A549 (cell line): Measurements from ENCODE around the gene NEU3. TPM values are rescaled to one million over a fixed set of nuclear protein-coding genes. Genes with fewer than 3 reads are reported as not detected.

Experiments used
- ATAC-seq, 2 experiments: fragments of 200-7000 bp in 1 of 2; fragments of >200 bp in 1 of 2; cut with Nextera tagmentation in 1 of 2; cut with Tn5 transposase in 1 of 2; 3 replicates each; pipeline versions ENCODE4 v1.8.0 to v1.9.1; 2018 to 2020; ENCODE audit warnings: mild to moderate bottlenecking in 1 of 2, moderate library complexity in 1 of 2
- CTCF ChIA-PET: fragments of 300-600 bp; sonication (Branson Sonifier 250); formaldehyde crosslinking; extraction: SDS; loops from one replicate; lab custom pipeline; 2021; ENCODE audit warnings: antibody characterized with exemption, inconsistent platforms; lab: Yijun Ruan, JAX
- POLR2A ChIA-PET: fragments of 350-600 bp; formaldehyde crosslinking; extraction: SDS; loops from one replicate; lab custom pipeline; 2021; ENCODE audit warnings: antibody characterized with exemption, inconsistent platforms; lab: Yijun Ruan, JAX
- DNase-seq, 2 experiments: peaks; one replicate each; pipeline versions ENCODE4 v3.0.0 to v3.0.0-alpha.2; 2011 to 2016; ENCODE audit warnings: low read depth in 1 of 2, low spot score in 1 of 2
- FAIRE-seq: peaks from 2 replicates; lab custom pipeline; 2011; peaks lifted over from hg19 to GRCh38; lab: Jason Lieb, UNC
- H3K27ac ChIP-seq, 2 experiments: fragments of >200 bp; sonication (Bioruptor Twin); formaldehyde crosslinking; 3 replicates each; pipeline ENCODE4 v1.5.1; 2016 to 2017
- H3K4me1 ChIP-seq: fragments of >200 bp; sonication (Bioruptor Twin); formaldehyde crosslinking; 3 replicates; pipeline ENCODE4 v1.6.1; 2016
- H3K4me2 ChIP-seq: fragments of >200 bp; sonication (Bioruptor Twin); formaldehyde crosslinking; 3 replicates; pipeline ENCODE4 v1.6.1; 2016
- H3K4me3 ChIP-seq: fragments of >200 bp; sonication (Bioruptor Twin); formaldehyde crosslinking; 3 replicates; pipeline ENCODE4 v1.5.1; 2016
- H3K9me3 ChIP-seq: fragments of >200 bp; sonication (Bioruptor Twin); formaldehyde crosslinking; 3 replicates; pipeline ENCODE4 v1.6.1; 2016
- BHLHE40 ChIP-seq: IDR thresholded peaks from 2 replicates; pipeline ENCODE4 v1.6.1; 2012; ENCODE audit warnings: low read depth, low read length, inconsistent platforms
- CBX2 ChIP-seq: fragments of 200-600 bp; sonication (generic); IDR thresholded peaks from 2 replicates; pipeline ENCODE4 v1.6.1; 2016; ENCODE audit warnings: low read depth, mild to moderate bottlenecking, borderline replicate concordance
- CEBPB ChIP-seq, 2 experiments: fragments of >200 bp in 1 of 2; sonication (Bioruptor Twin) in 1 of 2; formaldehyde crosslinking in 1 of 2; IDR thresholded peaks; 2 replicates each; pipeline ENCODE4 v1.6.1; 2012 to 2016
- CHD4 ChIP-seq: fragments of 200-600 bp; sonication (generic); IDR thresholded peaks from 2 replicates; pipeline ENCODE4 v1.6.1; 2016; ENCODE audit warnings: antibody characterized with exemption, mild to moderate bottlenecking, borderline replicate concordance
- EHF ChIP-seq: fragments of 250-450 bp; sonication (Bioruptor Pico); IDR thresholded peaks from 2 replicates; pipeline ENCODE4 v1.5.0; 2020; ENCODE audit warnings: mild to moderate bottlenecking
- EHMT2 ChIP-seq: fragments of 200-600 bp; sonication (generic); IDR thresholded peaks from 2 replicates; pipeline ENCODE4 v1.6.1; 2016; ENCODE audit warnings: antibody characterized with exemption, low read depth, mild to moderate bottlenecking, moderate library complexity
- ESRRA ChIP-seq: fragments of 150-350 bp; IDR thresholded peaks from 2 replicates; pipeline ENCODE4 v1.6.1; 2014; ENCODE audit warnings: mild to moderate bottlenecking, low read length, borderline replicate concordance
- FOSB ChIP-seq: fragments of 250-450 bp; sonication (Bioruptor Pico); IDR thresholded peaks from 2 replicates; pipeline ENCODE4 v1.5.0; 2020; ENCODE audit warnings: mild to moderate bottlenecking, moderate library complexity
- FOSL2 ChIP-seq, 2 experiments: fragments of 450-650 bp in 1 of 2; fragments of >200 bp in 1 of 2; sonication (Bioruptor Twin) in 1 of 2; formaldehyde crosslinking; IDR thresholded peaks; 2 replicates each; pipeline versions ENCODE4 v1.5.0 to v1.6.1; 2016 to 2020; ENCODE audit warnings: mild to moderate bottlenecking in 1 of 2, moderate library complexity in 1 of 2
- FOXS1 ChIP-seq: fragments of 250-450 bp; sonication (Bioruptor Pico); IDR thresholded peaks from 2 replicates; pipeline ENCODE4 v1.5.0; 2020; ENCODE audit warnings: mild to moderate bottlenecking, moderate library complexity
- GATA3 ChIP-seq: IDR thresholded peaks from 2 replicates; pipeline ENCODE4 v1.6.1; 2012; ENCODE audit warnings: borderline replicate concordance
- HDAC2 ChIP-seq: fragments of 200-600 bp; sonication (generic); IDR thresholded peaks from 2 replicates; pipeline ENCODE4 v1.6.1; 2016
- HEYL ChIP-seq: fragments of 250-450 bp; sonication (Bioruptor Pico); IDR thresholded peaks from 2 replicates; pipeline ENCODE4 v1.8.0; 2021; ENCODE audit warnings: mild to moderate bottlenecking, moderate library complexity
- HOXA7 ChIP-seq: fragments of 250-450 bp; sonication (Bioruptor Pico); IDR thresholded peaks from 2 replicates; pipeline ENCODE4 v1.5.0; 2020; ENCODE audit warnings: mild to moderate bottlenecking, moderate library complexity
- HOXB5 ChIP-seq: fragments of 250-450 bp; sonication (Bioruptor Pico); IDR thresholded peaks from 2 replicates; pipeline ENCODE4 v1.5.0; 2020; ENCODE audit warnings: mild to moderate bottlenecking, moderate library complexity
- JUN ChIP-seq, 2 experiments: fragments of >200 bp; sonication (Bioruptor Twin); formaldehyde crosslinking; IDR thresholded peaks; 2 replicates in 1 of 2; 3 replicates in 1 of 2; pipeline ENCODE4 v1.6.1; 2016 to 2017
- JUNB ChIP-seq: fragments of >200 bp; sonication (Bioruptor Twin); formaldehyde crosslinking; IDR thresholded peaks from 2 replicates; pipeline ENCODE4 v1.6.1; 2016
- KDM1A ChIP-seq: fragments of 200-600 bp; sonication (generic); IDR thresholded peaks from 2 replicates; pipeline ENCODE4 v1.6.1; 2016; ENCODE audit warnings: low read depth, mild to moderate bottlenecking
- KDM5A ChIP-seq: fragments of 200-600 bp; sonication (generic); IDR thresholded peaks from 2 replicates; pipeline ENCODE4 v1.6.1; 2016; ENCODE audit warnings: antibody characterized with exemption, mild to moderate bottlenecking
- MYC ChIP-seq: IDR thresholded peaks from 2 replicates; pipeline ENCODE4 v1.6.1; 2012; ENCODE audit warnings: mild to moderate bottlenecking, inconsistent platforms, low read length, improper control_type of control experiment, borderline replicate concordance
- NR3C1 ChIP-seq: fragments of >200 bp; sonication (Bioruptor Twin); formaldehyde crosslinking; IDR thresholded peaks from 3 replicates; pipeline ENCODE4 v1.6.1; 2017
- RCOR1 ChIP-seq: fragments of 150-350 bp; IDR thresholded peaks from 2 replicates; pipeline ENCODE4 v1.6.1; 2014; ENCODE audit warnings: antibody characterized with exemption, low read length, low read depth
- TFCP2L1 ChIP-seq: fragments of 250-450 bp; sonication (Bioruptor Pico); IDR thresholded peaks from 2 replicates; pipeline ENCODE4 v1.5.0; 2021; ENCODE audit warnings: mild to moderate bottlenecking
- TP53 ChIP-seq: fragments of 250-450 bp; sonication (Bioruptor Pico); IDR thresholded peaks from 2 replicates; pipeline ENCODE4 v1.5.0; 2021; ENCODE audit warnings: mild to moderate bottlenecking, moderate library complexity
- ZNF302 ChIP-seq: fragments of 250-450 bp; sonication (Bioruptor Pico); IDR thresholded peaks from 2 replicates; pipeline ENCODE4 v1.9.0; 2021; ENCODE audit warnings: inconsistent platforms, mild to moderate bottlenecking, moderate library complexity
- WGBS: methylation state at CpG from one replicate; pipeline ENCODE4 v1.1.6; 2017; ENCODE audit errors: missing lambda C conversion rate; 5-methylcytosine and 5-hydroxymethylcytosine counted together
- polyA plus RNA-seq, 4 experiments: library from polyadenylated mRNA; depleted of rRNA in 3 of 4; stranded (reverse); fragments of >200 nt; fragmentation: RNase III in 1 of 4; extraction: RNeasy Plus Mini Kit Qiagen cat#74134 plus additional on column Dnase treatment in 1 of 4; gene quantifications; 2 replicates in 3 of 4; 3 replicates in 1 of 4; pipeline ENCODE4 v1.2.3, GENCODE V29; 2011 to 2017
- TF ChIP-seq, protein P1 (sequence below): fragments of 250-450 bp; sonication (Bioruptor Pico); IDR thresholded peaks from 2 replicates; pipeline ENCODE4 v1.5.0; 2021; ENCODE audit warnings: mild to moderate bottlenecking, moderate library complexity, borderline replicate concordance
- TF ChIP-seq, protein P2 (sequence below): fragments of 150-350 bp; IDR thresholded peaks from 2 replicates; pipeline ENCODE4 v1.6.1; 2014; ENCODE audit warnings: low read depth, mild to moderate bottlenecking, low read length
- TF ChIP-seq, protein P3 (sequence below): fragments of >200 bp; sonication (Bioruptor Twin); formaldehyde crosslinking; IDR thresholded peaks from 2 replicates; pipeline ENCODE4 v1.6.1; 2016
- TF ChIP-seq, protein P4 (sequence below): fragments of 450-650 bp; IDR thresholded peaks from 2 replicates; pipeline ENCODE4 v1.6.1; 2014; ENCODE audit warnings: antibody characterized with exemption

The NEU3 gene
- polyA plus RNA-seq, 2 of the 4 experiments (the other 2 are of a cell fraction), result 4.0 to 5.5 TPM

DNA sequence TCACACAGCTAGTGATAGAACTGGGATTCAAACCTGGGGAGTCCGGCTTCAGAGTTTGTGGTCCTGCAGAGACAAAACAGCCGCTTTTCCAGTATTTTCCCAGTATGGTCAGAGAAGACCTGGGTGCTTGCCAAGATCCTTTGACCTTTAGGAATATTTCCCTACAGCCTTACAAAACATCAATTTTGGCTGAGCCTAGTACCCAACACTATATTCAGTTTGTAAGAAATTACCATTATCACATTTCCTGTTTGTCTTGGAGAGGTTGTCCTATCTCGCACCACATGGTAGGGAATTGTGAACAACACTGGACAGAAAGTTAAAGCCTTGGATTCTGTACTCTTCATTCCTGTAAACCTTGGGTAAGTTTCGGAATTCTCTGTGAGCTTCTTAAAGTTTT lies 10.7 kb upstream of the NEU3 start:
- CTCF ChIA-PET, result interaction anchor here (0.6 to 1.5 kb wide), 2 partner anchors 25 to 45 kb away, joined by 4 read pairs; no protein-coding TSS in a partner anchor
- ATAC-seq, result no peak
- WGBS, result 97% methylated on average over 4 of the region's 4 CpGs
- no peaks in the 10 kb centered on the region for H3K4me1 ChIP-seq
- H3K9me3 ChIP-seq, result no peaks in the 10 kb centered on the region
- TF ChIP-seq CBX2, result no peak
- no peak for TF ChIP-seq BHLHE40
- TF ChIP-seq RCOR1, result no peak
- TF ChIP-seq EHF (CRISPR knock-in tag), result no peak
- no peak for TF ChIP-seq FOXS1 (CRISPR knock-in tag)
- no peak for TF ChIP-seq NR3C1
- TF ChIP-seq, all 56 proteins: peak for 0
- H3K27ac ChIP-seq, result no peak overlapping the region
- no peak for DNase-seq
- no peak overlapping the region for H3K4me2 ChIP-seq
- FAIRE-seq, result no peak
- POLR2A ChIA-PET, result no interaction called here
- no peak overlapping the region for H3K4me3 ChIP-seq

DNA sequence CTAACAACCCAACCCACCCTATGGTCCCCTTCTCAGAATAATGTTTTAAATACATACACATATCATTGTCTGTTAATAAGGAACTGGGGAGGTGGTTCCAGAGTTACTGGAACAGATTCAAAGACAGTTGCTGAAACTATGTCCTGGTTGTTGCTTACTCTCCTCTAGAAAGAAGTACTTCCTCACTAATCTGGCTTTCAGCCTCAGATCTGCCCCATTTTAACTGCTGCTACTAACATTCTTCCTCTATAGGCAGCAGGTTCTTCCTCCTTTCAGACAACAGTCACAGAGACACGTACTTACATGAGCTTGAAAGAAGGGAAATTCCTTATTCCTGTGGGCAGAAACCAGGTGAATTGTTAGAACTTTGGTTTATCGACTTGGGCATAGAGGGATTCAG lies 8.1 kb upstream of the NEU3 start:
- WGBS, result 87% methylated on average over 2 of the region's 2 CpGs
- Histone ChIP-seq H3K27ac (no peak overlapping the region), H3K9me3 (no peaks in the 10 kb centered on the region), H3K4me3 (no peak overlapping the region), H3K4me1 (no peaks in the 10 kb centered on the region), H3K4me2 (no peak overlapping the region)
- ATAC-seq (no peak), FAIRE-seq (no peak), DNase-seq (no peak)
- POLR2A ChIA-PET, result no interaction called here
- TF ChIP-seq HEYL (CRISPR knock-in tag), result no peak
- no peak for TF ChIP-seq EHF (CRISPR knock-in tag)
- TF ChIP-seq FOSB (CRISPR knock-in tag), result no peak
- no peak for TF ChIP-seq CHD4
- TF ChIP-seq HDAC2, result no peak
- TF ChIP-seq CEBPB (IDR thresholded peaks at IDR 0.05), result no peak
- no peak for TF ChIP-seq TP53 (CRISPR knock-in tag)
- no peak for TF ChIP-seq KDM1A
- CTCF ChIA-PET, result interaction anchor here (2.6 kb wide), 1 partner anchor 51 kb away, joined by 10 read pairs; no protein-coding TSS in a partner anchor

DNA sequence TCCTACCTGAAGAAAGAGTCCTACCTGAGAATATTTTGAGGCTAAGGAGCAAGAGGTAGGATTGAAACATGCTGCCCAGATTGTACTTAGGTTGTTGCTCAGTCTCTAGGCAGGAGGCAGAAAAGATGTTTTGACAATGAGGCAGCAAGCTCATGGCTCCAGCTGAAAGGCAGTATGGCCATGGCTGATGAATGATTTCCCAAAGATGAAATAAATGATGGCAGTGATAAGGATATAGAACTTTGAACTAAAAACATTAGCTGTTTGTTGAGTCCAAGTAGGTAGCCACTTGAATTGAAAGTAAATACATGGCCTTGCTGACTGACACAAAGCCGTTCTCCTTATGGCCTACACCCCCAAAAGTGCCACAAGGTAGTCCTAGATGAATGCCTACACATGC lies 6.8 kb upstream of the NEU3 start:
- FAIRE-seq (no peak), DNase-seq (no peak), ATAC-seq (no peak)
- Histone ChIP-seq H3K4me3 (no peak overlapping the region), H3K9me3 (no peaks in the 10 kb centered on the region)
- ChIA-PET CTCF (interaction anchor here (1.1 to 2.6 kb wide), 4 partner anchors 10 to 267 kb away, joined by 3 to 10 read pairs (median 6); no protein-coding TSS in a partner anchor), POLR2A (no interaction called here)
- 96% methylated on average over 1 of the region's 1 CpG for WGBS
- TF ChIP-seq FOSL2 (IDR thresholded peaks at IDR 0.05) (no peak), FOSL2 (CRISPR knock-in tag; IDR thresholded peaks at IDR 0.05) (no peak), HOXA7 (CRISPR knock-in tag) (no peak)
- TF ChIP-seq, all 56 proteins: peak for 0
- no peaks in the 10 kb centered on the region for H3K4me1 ChIP-seq
- H3K4me2 ChIP-seq, result no peak overlapping the region
- no peak overlapping the region for H3K27ac ChIP-seq

DNA sequence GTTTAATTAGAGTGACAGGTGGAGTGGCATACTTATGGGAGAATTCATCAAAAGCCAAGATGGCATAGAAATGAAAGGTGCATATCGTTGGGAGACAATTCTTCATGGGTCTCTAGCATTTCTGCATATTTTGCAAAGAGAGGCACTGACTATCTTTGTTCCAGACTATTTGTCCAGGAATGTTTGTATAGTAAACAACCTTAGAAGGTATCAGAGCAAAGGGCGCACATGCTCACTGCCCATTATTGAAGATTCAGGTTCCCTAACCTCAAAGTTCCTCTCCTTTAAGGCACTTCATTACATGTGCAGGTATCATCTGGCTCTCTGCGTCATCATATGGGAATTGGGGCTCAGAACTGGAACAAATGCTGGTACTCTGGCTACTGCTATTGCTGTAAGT lies 4.7 kb upstream of the NEU3 start:
- FAIRE-seq (no peak), ATAC-seq (no peak), DNase-seq (no peak)
- no peak overlapping the region for H3K4me3 ChIP-seq
- no peak overlapping the region for H3K27ac ChIP-seq
- no peaks in the 10 kb centered on the region for H3K9me3 ChIP-seq
- 89% methylated on average over 3 of the region's 3 CpGs for WGBS
- POLR2A ChIA-PET, result no interaction called here
- no peak overlapping the region for H3K4me2 ChIP-seq
- TF ChIP-seq ZNF302 (CRISPR knock-in tag) (no peak), EHMT2 (no peak), KDM1A (no peak), ESRRA (no peak), JUNB (no peak), EHF (CRISPR knock-in tag) (no peak), HOXB5 (CRISPR knock-in tag) (no peak), KDM5A (no peak), CEBPB (IDR thresholded peaks at IDR 0.05) (no peak), MYC (no peak), HDAC2 (no peak), GATA3 (no peak), JUN (IDR thresholded peaks at IDR 0.05) (no peak), TFCP2L1 (CRISPR knock-in tag) (no peak)
- TF ChIP-seq, protein P1, sequence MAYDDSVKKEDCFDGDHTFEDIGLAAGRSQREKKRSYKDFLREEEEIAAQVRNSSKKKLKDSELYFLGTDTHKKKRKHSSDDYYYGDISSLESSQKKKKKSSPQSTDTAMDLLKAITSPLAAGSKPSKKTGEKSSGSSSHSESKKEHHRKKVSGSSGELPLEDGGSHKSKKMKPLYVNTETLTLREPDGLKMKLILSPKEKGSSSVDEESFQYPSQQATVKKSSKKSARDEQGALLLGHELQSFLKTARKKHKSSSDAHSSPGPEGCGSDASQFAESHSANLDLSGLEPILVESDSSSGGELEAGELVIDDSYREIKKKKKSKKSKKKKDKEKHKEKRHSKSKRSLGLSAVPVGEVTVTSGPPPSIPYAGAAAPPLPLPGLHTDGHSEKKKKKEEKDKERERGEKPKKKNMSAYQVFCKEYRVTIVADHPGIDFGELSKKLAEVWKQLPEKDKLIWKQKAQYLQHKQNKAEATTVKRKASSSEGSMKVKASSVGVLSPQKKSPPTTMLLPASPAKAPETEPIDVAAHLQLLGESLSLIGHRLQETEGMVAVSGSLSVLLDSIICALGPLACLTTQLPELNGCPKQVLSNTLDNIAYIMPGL, result no peak
- TF ChIP-seq, protein P2, sequence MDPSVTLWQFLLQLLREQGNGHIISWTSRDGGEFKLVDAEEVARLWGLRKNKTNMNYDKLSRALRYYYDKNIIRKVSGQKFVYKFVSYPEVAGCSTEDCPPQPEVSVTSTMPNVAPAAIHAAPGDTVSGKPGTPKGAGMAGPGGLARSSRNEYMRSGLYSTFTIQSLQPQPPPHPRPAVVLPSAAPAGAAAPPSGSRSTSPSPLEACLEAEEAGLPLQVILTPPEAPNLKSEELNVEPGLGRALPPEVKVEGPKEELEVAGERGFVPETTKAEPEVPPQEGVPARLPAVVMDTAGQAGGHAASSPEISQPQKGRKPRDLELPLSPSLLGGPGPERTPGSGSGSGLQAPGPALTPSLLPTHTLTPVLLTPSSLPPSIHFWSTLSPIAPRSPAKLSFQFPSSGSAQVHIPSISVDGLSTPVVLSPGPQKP, result no peak
- TF ChIP-seq, protein P3, sequence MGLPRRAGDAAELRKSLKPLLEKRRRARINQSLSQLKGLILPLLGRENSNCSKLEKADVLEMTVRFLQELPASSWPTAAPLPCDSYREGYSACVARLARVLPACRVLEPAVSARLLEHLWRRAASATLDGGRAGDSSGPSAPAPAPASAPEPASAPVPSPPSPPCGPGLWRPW, result no peak
- TF ChIP-seq, protein P4, sequence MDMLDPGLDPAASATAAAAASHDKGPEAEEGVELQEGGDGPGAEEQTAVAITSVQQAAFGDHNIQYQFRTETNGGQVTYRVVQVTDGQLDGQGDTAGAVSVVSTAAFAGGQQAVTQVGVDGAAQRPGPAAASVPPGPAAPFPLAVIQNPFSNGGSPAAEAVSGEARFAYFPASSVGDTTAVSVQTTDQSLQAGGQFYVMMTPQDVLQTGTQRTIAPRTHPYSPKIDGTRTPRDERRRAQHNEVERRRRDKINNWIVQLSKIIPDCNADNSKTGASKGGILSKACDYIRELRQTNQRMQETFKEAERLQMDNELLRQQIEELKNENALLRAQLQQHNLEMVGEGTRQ, result no peak
- CTCF ChIA-PET, result no interaction called here
- H3K4me1 ChIP-seq, result 0 out of 3 replicates have a peak, but pooled peaks cover 3% of the 10 kb centered on the region
